ES-I3 (cell line): Measurements from ENCODE around the gene C1QTNF12.
A peak's percentile ranks its signal among the peaks of the same experiment; 100 is the strongest.

ENCODE experiments used
- H3K36me3 ChIP-seq: 2 replicates; pipeline ENCODE4 v1.6.1; 2013; ENCODE audit warnings: mild to moderate bottlenecking, low read length, control low read depth, moderate library complexity; ENCODE audit not compliant: insufficient read depth
- H3K4me1 ChIP-seq: 2 replicates; pipeline ENCODE4 v1.6.1; 2013; ENCODE audit warnings: mild to moderate bottlenecking, control low read depth, low read length; ENCODE audit not compliant: insufficient read depth
- H3K9ac ChIP-seq: 2 replicates; pipeline ENCODE4 v1.6.1; 2013; ENCODE audit warnings: low read depth, mild to moderate bottlenecking, low read length, moderate library complexity
- H3K9me3 ChIP-seq: 2 replicates; pipeline ENCODE4 v1.6.1; 2013; ENCODE audit warnings: mild to moderate bottlenecking, low read length, moderate library complexity; ENCODE audit not compliant: control insufficient read depth, insufficient read depth

C1QTNF12 gene

GRCh38 chr1:1274299-1274930 lies 27.9 kb upstream of the C1QTNF12 start:
- peak overlapping the region; percentile 72 for H3K9ac ChIP-seq

DNA sequence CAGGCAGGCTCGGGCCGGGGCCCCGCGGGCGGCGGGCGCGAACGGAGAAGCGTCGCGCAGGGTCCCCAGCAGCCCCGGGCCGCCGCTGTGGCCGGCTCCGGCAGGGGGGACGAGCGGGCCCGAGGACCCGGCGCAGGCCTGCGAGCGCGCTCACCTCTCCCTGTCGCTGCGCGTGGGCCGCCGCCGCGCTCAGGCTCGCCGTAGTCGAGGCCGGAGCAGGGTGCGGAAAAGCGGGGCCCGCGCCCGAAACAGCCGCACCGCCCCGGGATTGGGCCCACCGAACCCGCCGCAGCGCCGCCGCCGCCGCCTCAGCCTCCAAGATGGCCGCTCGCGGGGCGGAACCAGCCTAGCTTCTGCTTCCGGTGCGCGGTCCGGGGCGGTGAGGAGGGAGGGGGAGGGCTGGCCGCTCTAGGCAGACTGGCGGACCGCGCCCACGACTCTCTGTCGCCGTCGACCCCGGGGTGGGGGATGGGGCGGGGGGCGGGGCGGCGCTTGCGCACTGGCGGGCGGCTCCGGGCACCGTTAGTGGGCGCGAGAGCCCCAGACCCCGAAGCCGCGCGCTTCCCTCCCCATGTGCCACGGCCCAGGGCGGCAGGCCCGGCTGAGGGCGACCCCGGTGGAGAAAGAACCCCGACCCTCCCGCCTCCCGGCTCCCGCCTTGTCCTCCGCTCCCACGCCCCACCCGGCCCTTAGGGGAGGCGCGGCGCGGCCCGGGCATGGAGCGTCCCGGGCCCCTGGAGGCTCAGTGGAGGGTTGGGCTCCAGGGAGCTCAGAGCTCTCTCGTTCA lies 27.2 kb upstream of the C1QTNF12 start, which contains the start of gene UBE2J2:
Gene UBE2J2, minus strand, starts transcription at position 343 of the 787 bp plus-strand sequence. CDS start 5,862 bp downstream, outside the sequence.
- Histone ChIP-seq H3K9me3 (no peaks in the 10 kb centered on the region), H3K9ac (peak within 1 kb of the TSS; percentile 89), H3K4me1 (peaks cover 4% of the 10 kb centered on the region; the same call in 1 of the 2 replicates), H3K36me3 (no peaks in the 10 kb centered on the region)

More at GRCh38 chr1:1274299-1274930, 27.9 kb upstream of the C1QTNF12 start:
- Histone ChIP-seq H3K36me3 (no peaks in the 10 kb centered on the region), H3K4me1 (peaks cover 4% of the 10 kb centered on the region; the same call in 1 of the 2 replicates), H3K9me3 (no peaks in the 10 kb centered on the region)

DNA sequence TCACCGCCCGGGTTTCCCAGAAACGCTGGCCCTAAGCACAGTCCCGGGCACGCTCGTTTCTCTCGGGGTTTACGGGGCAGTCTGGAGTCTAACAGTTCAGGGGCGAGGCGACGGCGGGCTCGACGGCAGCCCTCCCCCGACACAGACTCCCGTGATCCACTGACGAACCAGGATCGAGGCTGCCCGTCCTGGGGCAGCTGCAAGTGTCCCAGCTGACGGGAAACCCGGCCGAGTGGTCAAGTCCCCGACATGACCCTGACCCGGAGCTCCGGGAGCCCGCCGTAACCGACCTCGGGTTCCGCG lies 26.6 kb upstream of the C1QTNF12 start:
- H3K4me1 ChIP-seq: peaks cover 4% of the 10 kb centered on the region; the same call in 1 of the 2 replicates
- peak overlapping the region; percentile 89 for H3K9ac ChIP-seq
- no peaks in the 10 kb centered on the region for H3K36me3 ChIP-seq
- no peaks in the 10 kb centered on the region for H3K9me3 ChIP-seq

DNA sequence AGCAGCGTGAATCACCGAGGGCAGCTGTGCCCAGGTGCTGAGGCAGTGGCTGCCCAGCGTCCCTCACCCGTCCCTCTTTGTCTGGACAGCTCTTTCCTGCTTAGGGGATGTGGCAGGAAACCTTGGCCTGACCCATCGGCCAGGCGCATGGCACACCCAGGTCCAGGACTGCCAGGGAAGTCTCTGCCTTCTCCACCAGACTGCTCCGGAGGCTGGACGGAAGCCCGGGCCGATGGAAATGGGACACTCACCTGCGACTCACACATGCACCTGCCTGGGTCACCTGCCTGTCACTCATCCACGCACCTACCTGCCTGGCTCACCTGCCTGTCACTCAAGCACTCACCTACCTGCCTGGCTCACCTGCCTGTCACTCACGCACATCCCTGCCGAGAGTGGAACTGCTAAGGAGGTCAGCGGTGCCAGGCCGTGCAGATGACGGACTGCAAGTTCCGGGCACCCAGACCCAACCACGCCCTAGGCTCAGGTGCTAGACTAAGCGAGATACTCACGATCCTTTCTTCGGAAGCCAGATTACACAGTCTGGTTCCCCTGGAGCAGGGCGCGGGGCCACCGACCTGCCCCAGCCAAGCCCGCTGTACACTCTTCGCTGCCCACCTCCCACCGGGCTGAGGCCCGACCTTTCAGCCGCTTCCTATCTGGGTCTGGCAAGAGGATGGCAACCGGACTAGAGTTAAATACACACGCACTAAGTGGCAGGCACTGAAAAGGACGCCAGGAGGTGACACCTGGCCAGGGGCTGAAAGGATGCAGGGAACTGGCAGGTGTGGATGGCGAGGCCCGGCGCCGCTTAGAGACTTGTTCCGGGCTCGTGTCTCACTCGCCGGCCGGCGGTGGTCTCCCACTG lies 26.1 kb upstream of the C1QTNF12 start:
- Histone ChIP-seq H3K9me3 (no peaks in the 10 kb centered on the region), H3K36me3 (0 out of 2 replicates have a peak, but pooled peaks cover under 1% of the 10 kb centered on the region)

DNA sequence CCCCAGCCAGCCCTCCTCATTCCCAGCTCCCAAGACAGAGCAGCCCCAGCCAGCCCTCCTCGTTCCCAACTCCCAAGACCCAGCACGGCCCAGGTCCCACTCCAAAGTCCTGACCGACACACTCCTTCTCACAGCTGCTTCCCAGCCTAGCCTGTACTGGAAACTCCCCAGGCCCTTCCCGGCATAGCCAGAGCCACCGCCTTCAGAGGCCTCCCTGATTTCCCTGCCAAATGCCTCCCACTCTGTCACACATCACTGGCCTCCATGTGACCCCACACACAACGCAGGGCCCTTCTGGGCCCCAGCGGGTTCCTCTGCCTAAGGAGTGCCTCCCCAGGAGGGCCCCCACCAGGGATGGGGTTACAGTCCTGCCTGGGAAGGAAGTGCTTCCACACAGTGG lies 24.3 kb upstream of the C1QTNF12 start:
- H3K36me3 ChIP-seq: peaks cover 9% of the 10 kb centered on the region; the same call in 1 of the 2 replicates
- H3K4me1 ChIP-seq: peaks cover 4% of the 10 kb centered on the region; the same call in 1 of the 2 replicates
- no peak overlapping the region for H3K9ac ChIP-seq
- no peaks in the 10 kb centered on the region for H3K9me3 ChIP-seq

More for the DNA sequence above, 26.1 kb upstream of the C1QTNF12 start:
- Histone ChIP-seq H3K4me1 (peaks cover 4% of the 10 kb centered on the region; the same call in 1 of the 2 replicates), H3K9ac (peak overlapping the region; percentile 89)

DNA sequence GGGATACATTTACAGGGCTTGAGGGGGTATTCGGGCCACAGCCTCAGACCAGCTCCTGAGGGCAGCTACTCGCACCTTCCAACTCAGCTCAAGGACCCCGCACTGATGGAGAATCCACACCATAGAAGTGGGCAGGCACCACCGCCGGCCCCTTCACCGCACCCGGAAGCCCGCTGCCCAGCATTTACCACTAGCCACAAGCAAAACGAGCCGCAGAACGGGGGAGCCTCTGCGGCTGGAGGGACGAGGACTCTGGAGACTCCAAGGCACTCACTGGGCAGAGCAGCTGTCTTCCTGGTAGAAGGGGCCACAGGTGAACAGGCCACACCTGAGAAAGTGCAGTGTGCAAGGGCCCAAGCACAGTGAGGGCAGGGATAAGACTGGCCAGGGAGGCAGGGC lies 21.8 kb upstream of the C1QTNF12 start:
- peaks cover 4% of the 10 kb centered on the region; the same call in 1 of the 2 replicates for H3K4me1 ChIP-seq
- peaks cover 13% of the 10 kb centered on the region for H3K36me3 ChIP-seq
- no peak overlapping the region for H3K9ac ChIP-seq
- H3K9me3 ChIP-seq: no peaks in the 10 kb centered on the region

GRCh38 chr1:1267488-1268283 lies 21.2 kb upstream of the C1QTNF12 start:
- H3K36me3 ChIP-seq: peaks cover 17% of the 10 kb centered on the region
- H3K4me1 ChIP-seq: peaks cover 4% of the 10 kb centered on the region; the same call in 1 of the 2 replicates
- no peaks in the 10 kb centered on the region for H3K9me3 ChIP-seq
- H3K9ac ChIP-seq: no peak overlapping the region

- Histone ChIP-seq H3K9ac (no peak overlapping the region), H3K36me3 (peaks cover 26% of the 10 kb centered on the region), H3K4me1 (no peaks in the 10 kb centered on the region; the same call in 1 of the 2 replicates), H3K9me3 (no peaks in the 10 kb centered on the region)
Measured at GRCh38 chr1:1264868-1265272, 18.3 kb upstream of the C1QTNF12 start.

DNA sequence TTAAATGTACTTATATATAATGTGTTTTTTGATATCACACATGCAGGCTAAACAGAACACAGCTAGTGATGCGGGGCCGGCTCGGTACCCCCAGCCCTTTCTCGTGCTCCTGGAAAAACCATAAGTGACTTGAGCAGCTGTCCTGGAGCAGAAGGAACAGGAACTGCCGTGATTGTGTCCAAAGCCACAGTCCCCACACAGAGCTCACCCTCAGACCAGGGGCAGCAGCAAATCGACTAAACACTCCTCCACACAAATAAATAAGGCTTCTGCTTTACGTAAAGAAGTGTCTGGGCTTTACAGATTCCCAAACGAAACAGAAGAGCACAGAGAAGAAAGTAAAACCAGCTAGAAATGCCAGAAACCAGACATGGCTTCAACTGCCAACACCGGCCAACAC lies 17.5 kb upstream of the C1QTNF12 start:
- Histone ChIP-seq H3K9ac (no peak overlapping the region), H3K4me1 (no peaks in the 10 kb centered on the region; the same call in 1 of the 2 replicates), H3K9me3 (no peaks in the 10 kb centered on the region), H3K36me3 (peaks cover 29% of the 10 kb centered on the region)

DNA sequence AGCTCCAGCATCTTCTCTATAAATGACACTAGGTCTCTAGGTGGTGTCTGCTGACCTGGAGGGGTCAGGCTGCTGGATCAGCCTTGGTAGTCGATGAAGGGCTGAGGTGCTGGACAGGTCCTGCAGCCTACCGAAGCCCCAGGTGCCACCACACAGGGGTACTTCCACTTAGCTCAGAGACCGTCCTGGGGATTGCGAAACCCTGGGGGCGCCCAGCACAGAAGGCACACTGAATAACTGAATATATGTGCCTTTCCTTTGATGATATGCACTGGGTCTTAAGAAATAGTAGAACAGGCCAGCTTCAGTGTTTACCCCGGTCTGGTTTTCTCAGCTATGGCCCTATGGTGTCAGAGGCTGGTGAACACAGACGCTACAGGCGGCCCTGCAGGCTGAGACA lies 16.2 kb upstream of the C1QTNF12 start:
- Histone ChIP-seq H3K4me1 (peaks cover 6% of the 10 kb centered on the region; the same call in 1 of the 2 replicates), H3K9ac (no peak overlapping the region), H3K36me3 (peaks cover 29% of the 10 kb centered on the region), H3K9me3 (no peaks in the 10 kb centered on the region)

GRCh38 chr1:1262071-1262470 lies 15.5 kb upstream of the C1QTNF12 start:
- no peaks in the 10 kb centered on the region for H3K9me3 ChIP-seq
- peaks cover 10% of the 10 kb centered on the region; the same call in 1 of the 2 replicates for H3K4me1 ChIP-seq
- H3K36me3 ChIP-seq: peaks cover 23% of the 10 kb centered on the region
- H3K9ac ChIP-seq: no peak overlapping the region

DNA sequence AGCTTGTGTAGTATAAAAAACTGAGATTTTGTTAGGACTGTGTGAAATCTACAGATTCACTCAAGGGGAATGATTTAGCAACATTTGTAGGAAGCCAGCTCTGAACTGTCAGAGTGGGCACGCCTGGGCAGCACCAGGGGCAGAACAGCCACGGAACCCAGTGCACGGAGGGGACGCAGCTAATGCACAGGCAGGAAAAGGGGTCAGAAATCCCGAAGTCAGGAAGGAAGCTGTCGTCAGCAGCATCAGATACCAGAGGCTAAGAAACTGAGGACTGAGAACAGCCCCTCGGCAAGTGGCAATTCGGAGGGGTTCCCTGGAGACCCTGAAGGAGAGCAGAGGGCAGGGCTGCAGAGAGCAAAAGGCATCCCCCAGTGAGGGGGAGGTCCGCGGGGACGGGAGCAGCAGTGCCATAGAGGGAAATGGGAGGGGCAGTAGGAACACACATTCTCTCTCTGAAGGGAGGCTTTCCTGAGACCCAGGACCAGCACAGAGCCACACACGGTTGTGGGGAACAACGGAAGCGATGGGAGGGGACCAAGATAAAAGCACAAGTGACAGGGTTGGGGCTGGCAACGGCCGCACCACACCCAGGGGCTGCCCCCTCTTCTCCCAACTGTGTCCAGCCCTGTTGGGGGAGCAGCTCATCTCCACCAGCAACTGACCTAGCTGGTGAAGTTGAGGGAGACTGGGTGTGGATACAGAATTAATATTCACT lies 14.5 kb upstream of the C1QTNF12 start:
- Histone ChIP-seq H3K36me3 (peaks cover 22% of the 10 kb centered on the region), H3K9ac (no peak overlapping the region), H3K9me3 (no peaks in the 10 kb centered on the region), H3K4me1 (peaks cover 10% of the 10 kb centered on the region; the same call in 1 of the 2 replicates)
